Caco-2 (cell line): ENCODE data around the gene MMAB. TPM values are rescaled to one million over a fixed set of nuclear protein-coding genes. Genes with fewer than 3 reads are reported as not detected.

Experiments
- BruUV-seq: library from RNA; stranded (reverse); fragments of 400-500 nt; replicated peaks from 2 replicates; lab custom pipeline; 2021; lab: Mats Ljungman, UMichigan
- CTCF ChIA-PET: fragments of 300-600 bp; sonication (Branson Sonifier 250); formaldehyde crosslinking; loops from one replicate; lab custom pipeline; 2022; ENCODE audit warnings: antibody characterized with exemption; lab: Charles Lee
- POLR2A ChIA-PET: fragments of 300-600 bp; sonication (Branson Sonifier 250); formaldehyde crosslinking; loops from one replicate; lab custom pipeline; 2022; ENCODE audit warnings: antibody characterized with exemption; lab: Charles Lee
- DNase-seq, 2 experiments: peaks; one replicate each; pipeline versions ENCODE4 v3.0.0 to v3.0.0-alpha.2; 2020 to 2022
- H3K27me3 ChIP-seq: replicated peaks from 2 replicates; pipeline ENCODE4 v1.6.0; 2011; ENCODE audit warnings: low read length; ENCODE audit not compliant: control insufficient read depth, insufficient read depth
- H3K36me3 ChIP-seq: 2 replicates; pipeline ENCODE4 v1.5.1; 2011; ENCODE audit warnings: low read length; ENCODE audit not compliant: control insufficient read depth, insufficient read depth
- H3K4me1 ChIP-seq: fragments of 250-450 bp; sonication (Bioruptor Pico); 2 replicates; pipeline ENCODE4 v1.5.1; 2020; ENCODE audit warnings: mild to moderate bottlenecking
- H3K4me3 ChIP-seq: 2 replicates; pipeline ENCODE4 v1.5.1; 2011; ENCODE audit warnings: low read depth, mild to moderate bottlenecking, control low read depth, low read length
- H3K9me3 ChIP-seq: fragments of 250-450 bp; sonication (Bioruptor Pico); 2 replicates; pipeline ENCODE4 v1.5.1; 2020; ENCODE audit warnings: mild to moderate bottlenecking, moderate library complexity
- H3K27ac Mint-ChIP-seq: one replicate; pipeline ENCODE4 v1.8.0; 2022; ENCODE audit warnings: mixed read lengths; ENCODE audit not compliant: unreplicated experiment
- H3K27me3 Mint-ChIP-seq: one replicate; pipeline ENCODE4 v1.8.0; 2022; ENCODE audit warnings: mixed read lengths; ENCODE audit not compliant: insufficient read depth, unreplicated experiment
- H3K36me3 Mint-ChIP-seq: one replicate; pipeline ENCODE4 v1.8.0; 2022; ENCODE audit warnings: mild to moderate bottlenecking, mixed read lengths; ENCODE audit not compliant: insufficient read depth, unreplicated experiment
- H3K4me1 Mint-ChIP-seq: one replicate; pipeline ENCODE4 v1.8.0; 2022; ENCODE audit warnings: low read depth, mixed read lengths; ENCODE audit not compliant: unreplicated experiment
- H3K4me3 Mint-ChIP-seq: one replicate; pipeline ENCODE4 v1.8.0; 2022; ENCODE audit warnings: mild to moderate bottlenecking, moderate library complexity, mixed read lengths; ENCODE audit not compliant: unreplicated experiment
- H3K9me3 Mint-ChIP-seq: one replicate; pipeline ENCODE4 v1.8.0; 2022; ENCODE audit warnings: mixed read lengths; ENCODE audit not compliant: unreplicated experiment
- CTCF ChIP-seq, 2 experiments: fragments of 200-600 bp in 1 of 2; IDR thresholded peaks; 1 replicate in 1 of 2; 2 replicates in 1 of 2; pipeline versions ENCODE4 v1.5.1 to v1.8.0; 2011 to 2022; ENCODE audit warnings: antibody characterized with exemption in 1 of 2, control low read depth in 1 of 2, inconsistent platforms in 1 of 2, low read depth in 1 of 2, low read length in 1 of 2, mild to moderate bottlenecking in 1 of 2, moderate library complexity in 1 of 2; ENCODE audit not compliant: insufficient read depth in 1 of 2, severe bottlenecking in 1 of 2, unreplicated experiment in 1 of 2
- intact Hi-C: fragments of 100-400 bp; cut with micrococcal nuclease; formaldehyde crosslinking; loops from one replicate; pipeline ENCODE4 v1.10.0; 2022; ENCODE audit not compliant: unreplicated experiment
- total RNA-seq: library from RNA; stranded (reverse); gene quantifications from 2 replicates; pipeline ENCODE4 v1.2.3, GENCODE V29; 2022

Gene MMAB
- total RNA-seq, 1 experiment from 2014 or later, result 48.9 TPM

- no TSS peak for BruUV-seq
- CTCF ChIA-PET, result no interaction called here
- Mint-ChIP-seq H3K27ac (no peak overlapping the region), H3K4me3 (no peak overlapping the region), H3K9me3 (no peaks in the 10 kb centered on the region), H3K27me3 (no peaks in the 10 kb centered on the region), H3K4me1 (no peaks in the 10 kb centered on the region), H3K36me3 (no peaks in the 10 kb centered on the region)
- POLR2A ChIA-PET, result no interaction called here
- Histone ChIP-seq H3K4me3 (no peak overlapping the region), H3K36me3 (no peaks in the 10 kb centered on the region), H3K27me3 (no peaks in the 10 kb centered on the region), H3K9me3 (no peaks in the 10 kb centered on the region), H3K4me1 (no peaks in the 10 kb centered on the region)
- TF ChIP-seq CTCF (IDR thresholded peaks at IDR 0.05; ENCODE audit: insufficient read depth in 1 of 2, low read depth in 1 of 2, low read length in 1 of 2, severe bottlenecking in 1 of 2, unreplicated experiment in 1 of 2), result no peak
- no peak for DNase-seq
- intact Hi-C loops, result no loop called here
Measured at GRCh38 chr12:109540526-109541412, 32.5 kb downstream of the MMAB start.

- Mint-ChIP-seq H3K4me1 (no peaks in the 10 kb centered on the region), H3K36me3 (no peaks in the 10 kb centered on the region), H3K27me3 (no peaks in the 10 kb centered on the region), H3K27ac (no peak overlapping the region), H3K4me3 (no peak overlapping the region), H3K9me3 (no peaks in the 10 kb centered on the region)
- ChIA-PET POLR2A (no interaction called here), CTCF (no interaction called here)
- intact Hi-C loops, result no loop called here
- no peak for TF ChIP-seq CTCF (IDR thresholded peaks at IDR 0.05; ENCODE audit: insufficient read depth in 1 of 2, low read depth in 1 of 2, low read length in 1 of 2, severe bottlenecking in 1 of 2, unreplicated experiment in 1 of 2)
- Histone ChIP-seq H3K4me3 (no peak overlapping the region), H3K4me1 (no peaks in the 10 kb centered on the region), H3K36me3 (no peaks in the 10 kb centered on the region), H3K27me3 (no peaks in the 10 kb centered on the region), H3K9me3 (no peaks in the 10 kb centered on the region)
- DNase-seq, result no peak
- no TSS peak for BruUV-seq
Measured at GRCh38 chr12:109539508-109539907, 33.8 kb downstream of the MMAB start.

GRCh38 chr12:109538191-109538863, 35.0 kb downstream of the MMAB start:
- TF ChIP-seq CTCF (IDR thresholded peaks at IDR 0.05; ENCODE audit: insufficient read depth in 1 of 2, low read depth in 1 of 2, low read length in 1 of 2, severe bottlenecking in 1 of 2, unreplicated experiment in 1 of 2), result no peak
- Mint-ChIP-seq H3K27me3 (no peaks in the 10 kb centered on the region), H3K9me3 (no peaks in the 10 kb centered on the region), H3K27ac (no peak overlapping the region), H3K4me3 (no peak overlapping the region), H3K36me3 (no peaks in the 10 kb centered on the region), H3K4me1 (no peaks in the 10 kb centered on the region)
- intact Hi-C loops, result no loop called here
- no peaks in the 10 kb centered on the region for H3K4me1 ChIP-seq
- no peaks in the 10 kb centered on the region for H3K36me3 ChIP-seq
- no peaks in the 10 kb centered on the region for H3K9me3 ChIP-seq
- ChIA-PET CTCF (no interaction called here), POLR2A (no interaction called here)
- no peak overlapping the region for H3K4me3 ChIP-seq
- no TSS peak for BruUV-seq
- DNase-seq, result no peak
- H3K27me3 ChIP-seq, result no peaks in the 10 kb centered on the region
